Measurements from ENCODE around the gene FAM124A.
A peak's percentile ranks its signal among the peaks of the same experiment; 100 is the strongest.

The FAM124A gene, protein sequence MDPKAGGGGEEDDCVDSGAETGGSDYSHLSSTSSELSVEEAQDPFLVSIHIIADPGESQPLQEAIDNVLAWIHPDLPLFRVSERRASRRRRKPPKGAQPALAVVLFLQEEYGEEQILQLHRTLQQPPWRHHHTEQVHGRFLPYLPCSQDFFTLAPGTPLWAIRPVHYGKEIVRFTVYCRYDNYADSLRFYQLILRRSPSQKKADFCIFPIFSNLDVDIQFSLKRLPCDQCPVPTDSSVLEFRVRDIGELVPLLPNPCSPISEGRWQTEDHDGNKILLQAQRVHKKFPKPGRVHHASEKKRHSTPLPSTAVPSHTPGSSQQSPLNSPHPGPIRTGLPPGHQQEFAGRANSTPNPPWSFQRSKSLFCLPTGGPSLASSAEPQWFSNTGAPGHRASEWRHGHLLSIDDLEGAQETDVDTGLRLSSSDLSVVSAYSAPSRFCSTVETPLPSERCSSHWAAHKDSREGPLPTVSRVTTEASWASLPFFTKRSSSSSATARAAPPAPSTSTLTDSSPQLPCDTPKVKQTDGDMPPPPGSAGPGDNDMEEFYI

DNA sequence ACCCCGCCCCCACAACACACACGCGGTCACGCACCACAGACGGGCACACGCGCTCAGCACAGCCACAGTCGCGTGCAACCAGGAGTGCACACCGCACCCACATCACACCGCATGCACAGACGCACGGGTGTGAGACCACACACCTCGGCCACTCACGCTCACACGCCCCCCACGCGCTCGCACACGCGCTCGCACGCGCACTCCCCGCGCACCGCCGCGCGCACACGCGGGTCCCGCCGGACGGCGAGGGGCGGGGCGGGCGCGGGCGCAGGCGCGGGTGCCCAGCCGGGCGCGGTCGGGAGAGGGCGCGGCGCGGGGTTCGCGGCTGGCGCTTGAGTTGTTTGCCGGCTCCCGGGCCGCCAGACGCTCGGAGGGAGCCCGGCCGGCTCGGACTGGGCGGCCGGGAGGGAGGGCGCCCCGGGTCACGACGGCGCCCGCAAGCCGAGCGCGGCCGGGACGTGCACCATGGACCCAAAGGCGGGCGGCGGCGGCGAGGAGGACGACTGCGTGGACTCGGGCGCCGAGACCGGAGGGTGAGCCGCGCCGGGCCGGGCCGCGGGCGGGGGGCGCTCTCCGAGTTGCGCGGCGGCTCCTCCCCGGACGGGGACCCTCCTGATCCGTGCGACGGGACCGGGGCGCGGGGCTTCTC, at the start of gene FAM124A:
Gene FAM124A (plus strand): TSS at position 362 of the 649 bp plus-strand sequence. CDS start 104 bp downstream, at position 466.
- DNase-seq (ENCODE audit: low read depth) = peak; percentile 16
- TF ChIP-seq, protein P1, sequence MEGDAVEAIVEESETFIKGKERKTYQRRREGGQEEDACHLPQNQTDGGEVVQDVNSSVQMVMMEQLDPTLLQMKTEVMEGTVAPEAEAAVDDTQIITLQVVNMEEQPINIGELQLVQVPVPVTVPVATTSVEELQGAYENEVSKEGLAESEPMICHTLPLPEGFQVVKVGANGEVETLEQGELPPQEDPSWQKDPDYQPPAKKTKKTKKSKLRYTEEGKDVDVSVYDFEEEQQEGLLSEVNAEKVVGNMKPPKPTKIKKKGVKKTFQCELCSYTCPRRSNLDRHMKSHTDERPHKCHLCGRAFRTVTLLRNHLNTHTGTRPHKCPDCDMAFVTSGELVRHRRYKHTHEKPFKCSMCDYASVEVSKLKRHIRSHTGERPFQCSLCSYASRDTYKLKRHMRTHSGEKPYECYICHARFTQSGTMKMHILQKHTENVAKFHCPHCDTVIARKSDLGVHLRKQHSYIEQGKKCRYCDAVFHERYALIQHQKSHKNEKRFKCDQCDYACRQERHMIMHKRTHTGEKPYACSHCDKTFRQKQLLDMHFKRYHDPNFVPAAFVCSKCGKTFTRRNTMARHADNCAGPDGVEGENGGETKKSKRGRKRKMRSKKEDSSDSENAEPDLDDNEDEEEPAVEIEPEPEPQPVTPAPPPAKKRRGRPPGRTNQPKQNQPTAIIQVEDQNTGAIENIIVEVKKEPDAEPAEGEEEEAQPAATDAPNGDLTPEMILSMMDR (conservative IDR thresholded peaks at IDR 0.05; ENCODE audit: low read length) = no peak; the same call in 1 of the 2 replicates
- peak within 1 kb of the TSS; percentile 65 for H3K4me3 ChIP-seq (ENCODE audit: low read length)

DNA sequence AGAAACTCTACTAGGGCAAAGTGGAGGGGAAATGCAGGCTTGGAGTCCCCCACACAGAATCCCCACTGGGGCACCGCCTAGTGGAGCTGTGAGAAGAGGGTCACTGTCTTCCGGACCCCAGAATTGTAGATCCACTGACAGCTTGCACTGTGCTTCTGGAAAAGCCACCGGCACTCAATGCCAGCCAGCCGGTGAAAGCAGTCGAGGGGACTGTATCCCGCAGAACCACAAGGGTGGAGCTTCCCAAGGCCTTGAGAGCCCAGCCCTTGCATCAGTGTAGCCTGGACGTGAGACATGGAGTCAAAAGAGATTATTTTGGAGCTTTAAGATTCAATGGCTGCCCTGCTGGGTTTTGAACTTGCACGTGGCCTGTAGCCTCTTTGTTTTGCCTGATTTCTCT, 47.2 kb upstream of the FAM124A start:
- TF ChIP-seq, protein P1 (conservative IDR thresholded peaks at IDR 0.05; ENCODE audit: low read length) = no peak
- H3K4me3 ChIP-seq (ENCODE audit: low read length) = no peak overlapping the region
- DNase-seq (ENCODE audit: low read depth) = no peak

DNA sequence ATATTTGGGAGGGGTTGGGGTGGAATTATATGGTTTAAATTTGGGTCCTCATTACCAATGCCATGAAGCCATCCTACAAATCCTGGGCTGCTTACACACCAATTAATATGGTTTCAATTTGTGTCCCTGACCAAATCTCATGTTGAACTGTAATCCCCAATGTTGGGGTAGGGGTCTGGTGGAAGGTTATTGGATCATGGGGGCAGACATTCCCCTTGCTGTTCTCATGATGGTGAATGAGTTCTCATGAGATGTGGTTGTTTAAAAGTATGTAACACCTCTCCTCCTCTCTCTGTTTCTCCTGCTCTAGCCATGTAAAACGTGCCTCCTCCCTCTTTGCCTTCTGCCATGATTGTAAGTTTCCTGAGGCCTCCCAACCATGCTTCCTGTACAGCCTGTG, 46.6 kb upstream of the FAM124A start:
- TF ChIP-seq, protein P1 (conservative IDR thresholded peaks at IDR 0.05; ENCODE audit: low read length) = no peak
- H3K4me3 ChIP-seq (ENCODE audit: low read length) = no peak overlapping the region
- no peak for DNase-seq (ENCODE audit: low read depth)

DNA sequence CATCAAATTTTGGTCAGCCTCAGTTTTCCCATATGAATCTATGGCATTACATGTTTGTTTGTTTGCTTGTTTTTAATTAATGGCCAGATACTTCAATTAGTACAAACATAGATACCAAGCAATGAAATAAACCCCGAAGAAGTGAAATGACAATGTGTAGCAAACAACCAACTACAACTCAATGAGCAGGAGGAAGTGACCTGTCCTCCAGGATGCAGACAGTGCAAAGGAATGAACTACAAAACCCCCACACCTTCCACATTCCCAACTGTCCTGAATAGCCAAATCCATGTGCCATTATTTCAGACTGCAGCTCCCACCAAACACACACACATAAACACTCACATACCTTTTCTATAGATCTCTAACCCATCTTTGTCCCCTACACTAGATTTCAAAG, 45.0 kb upstream of the FAM124A start:
- TF ChIP-seq, protein P1 (conservative IDR thresholded peaks at IDR 0.05; ENCODE audit: low read length) = no peak
- H3K4me3 ChIP-seq (ENCODE audit: low read length) = no peak overlapping the region
- DNase-seq (ENCODE audit: low read depth) = no peak

DNA sequence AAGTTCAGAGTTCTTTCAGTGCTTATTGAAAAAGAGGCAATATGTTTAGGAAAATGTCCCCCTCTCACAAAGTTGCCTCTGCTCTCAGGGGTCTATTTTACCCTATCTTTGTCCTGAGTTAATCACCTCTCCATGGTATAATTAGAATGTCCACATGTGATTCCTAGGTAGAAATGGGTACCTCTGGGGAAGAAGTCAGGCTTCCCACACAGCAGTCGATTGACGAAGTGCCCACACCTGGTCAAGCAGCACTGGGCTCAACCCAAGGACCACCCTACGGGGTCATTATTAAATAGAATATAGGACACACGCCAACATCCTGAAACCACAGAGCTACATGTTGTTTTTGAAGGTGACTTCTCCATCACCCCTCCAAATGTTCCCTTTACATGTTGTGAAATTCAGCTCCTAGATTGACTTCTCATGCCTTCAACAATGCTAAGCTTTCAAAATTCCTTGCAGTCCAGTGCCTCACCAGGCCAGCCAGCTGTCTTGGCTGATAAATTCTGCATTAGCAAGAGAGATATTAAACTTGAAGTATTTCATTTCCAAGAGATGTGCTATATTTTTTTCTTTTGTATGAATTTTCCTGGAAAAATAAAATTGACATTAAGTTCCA, 43.6 kb upstream of the FAM124A start:
- TF ChIP-seq, protein P1 (conservative IDR thresholded peaks at IDR 0.05; ENCODE audit: low read length) = no peak
- no peak for DNase-seq (ENCODE audit: low read depth)
- H3K4me3 ChIP-seq (ENCODE audit: low read length) = no peak overlapping the region

DNA sequence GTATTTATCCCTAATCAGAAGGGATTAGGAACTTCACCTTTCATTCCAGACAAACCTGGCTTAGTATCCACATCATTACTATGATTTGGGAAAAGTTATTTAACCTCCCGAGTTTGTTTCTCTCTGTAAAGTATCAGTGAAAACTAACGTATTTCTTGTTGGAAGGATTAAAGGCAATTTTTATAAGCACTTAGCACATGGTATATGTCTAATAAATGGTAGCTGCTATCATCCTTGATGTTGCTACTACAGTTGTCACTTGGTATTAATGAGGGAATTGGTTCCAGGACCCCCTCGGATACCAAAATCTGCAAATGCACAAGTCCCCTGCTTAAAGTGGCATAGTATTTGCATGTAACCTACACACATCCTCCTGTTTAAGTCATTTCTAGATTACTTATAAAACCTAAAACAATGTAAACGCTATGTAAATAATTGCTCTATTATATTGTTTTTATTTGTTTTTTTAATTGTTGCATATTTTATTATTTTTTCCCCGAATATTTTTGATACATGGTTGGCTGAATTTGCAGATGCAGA, 42.7 kb upstream of the FAM124A start:
- TF ChIP-seq, protein P1 (conservative IDR thresholded peaks at IDR 0.05; ENCODE audit: low read length) = no peak
- DNase-seq (ENCODE audit: low read depth) = no peak
- H3K4me3 ChIP-seq (ENCODE audit: low read length) = no peak overlapping the region

Data from AG10803 (cell line).